ENCODE measurements around the gene KLC3.
"Not testable (repeated sequence)": the region's sequence is repeated elsewhere in the genome, so short reads cannot be mapped to it uniquely, and the experiment has no call there.

The KLC3 gene

DNA sequence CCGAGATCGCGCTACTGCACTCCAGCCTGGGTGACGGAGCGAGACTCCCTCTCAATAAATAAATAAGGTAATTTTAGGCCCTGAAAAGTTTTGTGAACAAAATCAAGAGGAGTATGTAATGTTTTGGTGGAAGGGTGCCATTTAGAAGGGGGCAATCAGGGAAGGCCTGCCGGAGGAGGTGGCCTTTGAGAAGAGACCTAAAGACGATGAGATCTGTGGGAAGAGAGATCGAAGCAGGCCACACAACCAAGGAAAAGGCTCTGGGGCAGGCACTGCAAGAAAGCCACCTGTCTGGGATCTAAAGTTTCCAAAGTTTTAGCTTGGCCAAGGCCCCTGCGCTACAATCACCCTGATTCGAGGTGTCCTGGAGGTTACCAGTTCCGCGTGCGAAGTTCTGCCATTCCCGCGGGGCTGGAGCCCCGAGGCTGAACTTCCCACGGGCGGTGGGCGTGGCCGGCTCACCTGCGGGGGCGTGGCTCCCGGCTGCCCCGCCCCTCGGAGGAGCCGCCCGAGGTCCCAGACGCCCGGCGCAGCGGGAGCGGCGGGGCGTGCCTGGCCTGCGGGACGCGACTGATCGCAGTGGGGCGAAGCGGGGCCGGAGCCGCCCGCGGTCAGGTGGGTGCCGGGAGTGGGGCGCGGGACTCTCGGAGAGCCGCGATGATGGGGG, at the start of gene KLC3:
KLC3 (plus strand) TSS at position 519 of the 667 bp plus-strand sequence. CDS start 4,792 bp downstream, outside the sequence.
- no peak for DNase-seq

- DNase-seq = no peak
Measured at GRCh38 chr19:45291834-45292233, 48.7 kb upstream of the KLC3 start.

- DNase-seq = no peak
Measured at GRCh38 chr19:45293682-45294081, 46.9 kb upstream of the KLC3 start.

- no peak for DNase-seq
Measured at GRCh38 chr19:45294291-45295029, 46.1 kb upstream of the KLC3 start.

DNA sequence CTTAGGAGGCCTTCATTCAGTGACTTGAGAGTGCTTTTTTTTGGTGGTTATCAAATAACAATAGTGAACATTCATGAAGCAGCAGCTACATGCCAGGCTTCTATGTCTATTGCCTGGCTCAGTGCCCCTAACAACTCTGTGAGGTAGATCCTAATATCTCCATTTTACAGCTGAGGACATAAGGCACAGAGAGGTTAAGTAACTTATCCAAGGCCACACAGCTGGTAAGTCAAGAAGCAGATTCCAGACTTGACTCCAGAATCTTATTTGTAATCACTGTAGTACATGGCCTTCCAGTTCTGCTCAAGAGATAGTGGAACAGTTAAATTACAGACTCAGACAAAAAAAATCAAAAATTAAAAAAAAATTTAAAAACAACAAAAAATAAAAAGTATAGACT, 44.7 kb upstream of the KLC3 start:
- no peak for DNase-seq

- no peak for DNase-seq
Measured at GRCh38 chr19:45296355-45296754, 44.2 kb upstream of the KLC3 start.

DNA sequence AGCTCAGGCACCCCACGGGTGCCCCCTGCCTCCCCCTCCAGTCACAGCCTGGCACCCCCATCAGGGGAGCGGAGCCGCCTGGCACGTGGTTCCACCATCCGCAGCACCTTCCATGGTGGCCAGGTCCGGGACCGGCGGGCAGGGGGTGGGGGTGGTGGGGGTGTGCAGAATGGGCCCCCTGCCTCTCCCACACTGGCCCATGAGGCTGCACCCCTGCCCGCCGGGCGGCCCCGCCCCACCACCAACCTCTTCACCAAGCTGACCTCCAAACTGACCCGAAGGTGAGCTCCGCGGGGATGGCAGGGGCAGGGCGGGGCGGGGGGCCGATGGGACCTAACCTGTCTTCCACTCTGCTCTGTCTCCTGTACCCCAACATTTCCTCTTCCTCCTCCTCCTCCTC, 42.9 kb upstream of the KLC3 start:
- no peak for DNase-seq

DNA sequence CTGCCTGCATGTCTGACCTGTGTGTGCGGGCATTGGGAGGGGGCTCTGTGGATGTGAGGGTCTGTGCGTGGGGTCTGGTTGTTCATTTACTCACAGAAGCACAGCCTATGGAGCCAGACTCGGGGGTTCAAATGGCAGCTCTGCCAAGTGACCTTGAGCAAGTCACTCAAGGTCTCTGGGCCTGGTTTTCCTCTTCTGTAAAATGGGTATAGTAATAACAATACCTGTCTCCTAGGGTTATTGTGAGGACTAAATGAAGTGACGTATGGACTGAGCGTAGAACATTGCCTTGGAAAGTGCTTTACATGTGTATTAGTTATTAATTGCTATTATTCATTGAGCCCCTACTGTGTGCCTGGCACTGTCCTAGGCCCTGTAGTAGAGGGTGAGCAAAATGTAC, 42.3 kb upstream of the KLC3 start:
- DNase-seq = no peak

- no peak for DNase-seq
Measured at GRCh38 chr19:45299719-45300118, 40.8 kb upstream of the KLC3 start.

DNA sequence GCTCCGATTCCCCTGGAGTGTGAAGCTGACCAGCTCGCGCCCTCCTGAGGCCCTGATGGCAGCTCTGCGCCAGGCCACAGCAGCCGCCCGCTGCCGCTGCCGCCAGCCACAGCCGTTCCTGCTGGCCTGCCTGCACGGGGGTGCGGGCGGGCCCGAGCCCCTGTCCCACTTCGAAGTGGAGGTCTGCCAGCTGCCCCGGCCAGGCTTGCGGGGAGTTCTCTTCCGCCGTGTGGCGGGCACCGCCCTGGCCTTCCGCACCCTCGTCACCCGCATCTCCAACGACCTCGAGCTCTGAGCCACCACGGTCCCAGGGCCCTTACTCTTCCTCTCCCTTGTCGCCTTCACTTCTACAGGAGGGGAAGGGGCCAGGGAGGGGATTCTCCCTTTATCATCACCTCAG, 38.1 kb upstream of the KLC3 start:
- no peak for DNase-seq

DNA sequence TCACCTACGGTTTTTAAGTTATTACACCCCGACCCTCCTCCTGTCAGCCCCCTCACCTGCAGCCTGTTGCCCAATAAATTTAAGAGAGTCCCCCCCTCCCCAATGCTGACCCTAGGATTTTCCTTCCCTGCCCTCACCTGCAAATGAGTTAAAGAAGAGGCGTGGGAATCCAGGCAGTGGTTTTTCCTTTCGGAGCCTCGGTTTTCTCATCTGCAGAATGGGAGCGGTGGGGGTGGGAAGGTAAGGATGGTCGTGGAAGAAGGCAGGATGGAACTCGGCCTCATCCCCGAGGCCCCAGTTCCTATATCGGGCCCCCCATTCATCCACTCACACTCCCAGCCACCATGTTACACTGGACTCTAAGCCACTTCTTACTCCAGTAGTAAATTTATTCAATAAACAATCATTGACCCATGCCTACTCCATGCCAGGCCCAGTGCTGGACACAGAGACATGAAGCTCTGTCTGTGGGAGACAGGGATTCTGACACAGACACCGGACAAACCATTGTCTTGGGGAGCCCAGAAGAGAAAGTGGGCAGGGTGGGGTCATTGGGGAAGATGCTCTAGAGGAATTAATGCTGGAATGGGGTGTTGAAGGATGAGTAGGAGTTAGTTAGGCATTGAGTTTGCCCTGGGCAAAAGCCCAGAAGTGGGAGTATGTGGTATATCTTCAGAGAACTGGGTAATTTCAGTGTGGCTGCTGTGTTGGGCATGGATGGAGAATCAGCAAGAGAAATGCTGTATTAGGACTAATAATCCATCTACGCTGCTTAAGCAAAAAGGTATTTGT, 37.1 kb upstream of the KLC3 start:
- no peak for DNase-seq

DNA sequence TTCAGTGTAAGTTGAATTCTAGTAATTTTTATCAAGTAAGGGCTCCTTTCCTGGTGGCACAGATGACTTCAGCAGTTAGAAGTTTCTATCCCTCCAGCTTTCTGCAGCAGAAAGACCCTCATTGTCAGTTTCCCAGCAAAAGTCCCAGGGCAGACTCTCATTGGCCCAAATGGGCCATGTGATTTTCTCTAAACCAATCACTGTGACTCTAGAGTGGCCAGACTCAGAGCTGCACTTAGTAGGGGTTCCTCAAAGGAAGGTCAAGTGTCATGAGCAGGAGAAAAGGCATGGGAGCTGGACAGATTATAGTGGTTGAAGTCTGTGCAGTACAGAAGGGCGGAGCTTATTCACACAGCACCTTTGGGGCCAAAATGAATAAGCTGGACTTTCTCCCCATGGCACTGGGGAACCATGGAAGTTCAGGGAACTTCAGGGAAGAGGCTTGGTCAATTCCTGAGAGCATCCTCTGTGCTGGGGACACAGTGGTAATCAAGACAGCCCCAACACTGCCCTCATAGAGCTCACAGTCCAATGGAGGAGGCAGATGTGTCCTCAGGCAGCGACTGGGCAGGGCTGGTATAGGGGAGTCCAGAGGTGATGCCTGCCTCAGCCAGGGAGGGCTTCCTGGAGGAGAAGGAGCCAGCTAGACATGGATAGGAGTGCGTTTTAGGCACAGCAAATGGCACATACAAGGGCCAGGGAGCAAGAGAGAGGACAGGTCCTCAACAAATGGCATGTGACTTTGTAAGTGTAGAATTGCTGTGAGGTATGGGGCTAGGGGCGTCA, 36.2 kb upstream of the KLC3 start:
- no peak for DNase-seq

DNA sequence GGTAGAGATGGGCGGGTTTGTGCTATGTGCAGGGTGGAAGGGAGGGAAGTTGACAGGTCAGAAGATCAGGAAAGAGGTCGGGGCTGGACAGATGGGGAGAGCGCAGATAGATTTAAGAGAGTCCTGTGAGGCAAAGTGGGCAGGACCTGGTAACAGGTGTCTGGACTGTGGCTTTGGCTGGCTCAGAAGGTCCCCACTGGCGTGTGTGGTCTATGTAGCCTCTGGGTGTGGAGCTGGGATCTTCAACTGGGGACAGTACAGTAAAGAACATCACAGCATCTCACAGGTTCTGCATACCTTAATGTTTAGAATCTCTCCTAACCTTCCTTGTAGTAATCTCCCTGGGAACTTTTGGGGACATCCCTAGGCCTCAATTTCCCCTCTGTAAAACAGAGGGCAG, 35.5 kb upstream of the KLC3 start:
- no peak for DNase-seq

DNA sequence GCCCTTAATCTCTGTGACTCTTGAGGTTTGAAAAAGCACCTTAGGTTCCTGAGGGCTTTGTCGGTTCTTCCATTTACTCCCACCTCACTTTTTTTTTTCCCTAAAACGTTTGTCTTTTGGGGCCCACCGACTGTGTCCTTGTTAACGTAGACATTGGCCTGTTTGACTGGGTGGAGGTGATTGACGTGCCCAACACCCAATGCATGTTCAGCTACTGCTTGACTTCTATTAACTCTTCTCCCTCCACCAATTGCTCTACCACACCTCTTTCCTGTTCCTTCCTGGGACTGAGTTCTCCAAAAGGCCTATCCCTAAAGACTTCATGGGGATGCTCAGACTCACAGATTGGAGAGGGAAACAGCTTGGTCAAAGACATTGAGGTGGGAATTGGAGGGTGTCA, 35.1 kb upstream of the KLC3 start:
- DNase-seq = no peak

DNA sequence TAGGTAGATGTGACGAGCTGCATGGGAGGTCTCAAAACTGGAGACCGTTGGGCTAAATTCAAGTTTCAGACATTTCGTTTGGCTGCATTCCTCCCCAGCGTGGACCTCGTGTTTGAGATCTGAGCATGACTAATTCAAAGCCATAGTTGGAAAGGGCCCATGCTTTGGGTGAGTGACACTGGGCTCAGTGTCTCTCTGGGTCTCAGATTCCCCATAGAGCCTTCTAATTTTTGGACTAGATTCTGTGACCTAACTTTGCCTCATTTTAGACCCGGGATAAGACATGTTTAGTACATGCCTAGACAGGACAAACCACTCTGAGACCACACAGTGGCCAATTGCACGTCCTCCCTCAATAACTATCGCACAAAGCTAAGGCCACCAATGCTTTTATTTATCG, 34.5 kb upstream of the KLC3 start:
- DNase-seq = no peak

DNA sequence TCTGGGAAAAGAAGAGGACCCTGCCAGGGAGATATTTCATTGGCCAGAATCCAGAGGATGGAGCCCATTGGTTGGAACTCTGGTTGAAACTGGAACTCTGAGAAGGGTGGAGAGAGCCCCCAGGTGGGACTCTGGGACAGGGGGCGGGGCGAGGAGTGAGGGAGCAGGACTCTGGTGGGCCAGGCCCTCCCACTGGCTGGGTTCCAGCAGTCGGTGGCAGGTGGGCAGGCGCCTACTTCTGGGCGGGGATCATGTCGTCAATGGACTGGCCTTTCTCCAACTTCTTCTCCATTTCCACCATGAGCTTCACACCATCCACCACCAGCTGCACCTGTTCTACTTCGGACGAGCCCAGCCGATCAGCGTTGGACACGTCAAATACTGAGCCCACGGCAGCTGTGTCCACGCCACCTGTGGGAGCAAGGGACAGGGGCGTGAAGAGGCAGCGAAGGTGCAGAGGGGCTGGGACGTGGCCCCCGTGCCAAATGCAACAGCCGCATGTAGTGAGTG, 34.0 kb upstream of the KLC3 start:
- no peak for DNase-seq

GRCh38 chr19:45307361-45307760, 33.2 kb upstream of the KLC3 start:
- DNase-seq = no peak

DNA sequence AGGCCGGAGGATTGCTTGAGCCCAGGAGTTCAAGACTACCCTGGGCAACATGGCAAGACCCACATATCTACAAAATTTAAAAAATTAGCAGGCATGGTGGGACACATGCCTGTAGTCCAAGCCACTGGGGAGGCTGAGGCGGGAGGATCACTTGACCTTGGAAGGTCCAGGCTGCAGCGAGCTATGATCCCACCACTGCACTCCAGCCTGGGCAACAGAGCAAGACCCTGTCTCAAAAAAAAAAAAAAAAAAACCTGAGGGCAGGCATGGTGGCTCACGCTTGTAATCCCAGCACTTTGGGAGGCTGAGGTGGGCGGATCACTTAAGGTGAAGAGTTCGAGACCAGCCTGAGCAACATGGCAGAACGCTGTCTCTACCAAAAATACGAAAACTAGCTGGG, 31.2 kb upstream of the KLC3 start:
- not testable (repeated sequence) for DNase-seq

DNA sequence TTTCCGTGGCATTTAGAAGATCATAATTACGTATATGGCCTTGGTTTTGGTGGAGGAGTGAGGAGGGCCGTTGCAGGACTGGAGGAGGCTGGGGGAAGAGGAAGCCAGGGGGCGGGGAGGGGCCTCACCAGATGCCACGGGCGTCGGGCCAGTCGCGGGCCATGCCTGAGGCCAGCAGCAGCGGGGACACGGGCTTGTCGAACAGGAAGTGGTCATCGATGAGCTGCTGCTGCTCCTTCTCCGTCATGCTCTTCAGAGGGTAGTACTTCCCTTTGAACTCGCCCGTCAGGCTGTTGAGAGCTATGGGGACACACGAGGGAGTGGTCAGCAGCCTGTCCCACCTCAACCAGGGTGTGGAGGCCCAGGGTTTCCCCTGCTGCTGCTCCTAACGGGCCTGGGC, 28.9 kb upstream of the KLC3 start:
- no peak for DNase-seq

- DNase-seq = not testable (repeated sequence)
Measured at GRCh38 chr19:45312285-45312684, 28.3 kb upstream of the KLC3 start.

- DNase-seq = no peak
Measured at GRCh38 chr19:45314708-45315245, 25.8 kb upstream of the KLC3 start.

- DNase-seq = no peak
Measured at GRCh38 chr19:45315304-45315703, 25.2 kb upstream of the KLC3 start.

Data from activated gamma-delta T cell treated with Interleukin-2 at 50 U/mL for 16 hours (primary cell).